Myocyte (in vitro differentiated cells): Measurements from ENCODE around the gene LPIN1. TPM values are rescaled to one million over a fixed set of nuclear protein-coding genes. Genes with fewer than 3 reads are reported as not detected.
"Not testable (repeated sequence)": the region's sequence is repeated elsewhere in the genome, so short reads cannot be mapped to it uniquely, and the experiment has no call there.

Experiments used
- DNase-seq: peaks from one replicate; pipeline ENCODE4 v3.0.0-alpha.2; 2012; ENCODE audit warnings: low read depth
- total RNA-seq: library from RNA; depleted of rRNA; stranded (reverse); fragments of >200 nt; gene quantifications from 2 replicates; pipeline ENCODE4 v1.2.3, GENCODE V29; 2014

LPIN1 gene
- total RNA-seq, 1 donor from 2014 or later: 57.4 TPM

GRCh38 chr2:11830708-11831301 lies 84.4 kb downstream of the LPIN1 start:
- DNase-seq: no peak

GRCh38 chr2:11831415-11831814 lies 85.0 kb downstream of the LPIN1 start:
- no peak for DNase-seq

GRCh38 chr2:11832531-11832930 lies 86.1 kb downstream of the LPIN1 start:
- no peak for DNase-seq

GRCh38 chr2:11833601-11834000 lies 87.2 kb downstream of the LPIN1 start:
- peak; percentile 28 for DNase-seq

GRCh38 chr2:11835403-11835802 lies 89.0 kb downstream of the LPIN1 start:
- DNase-seq: peak; percentile 9

GRCh38 chr2:11836647-11837219 lies 90.3 kb downstream of the LPIN1 start:
- no peak for DNase-seq

GRCh38 chr2:11837875-11838734 lies 91.7 kb downstream of the LPIN1 start:
- no peak for DNase-seq

- peak; percentile 36 for DNase-seq
These were observed 93.5 kb downstream of the LPIN1 start for GRCh38 chr2:11839916-11840315.

- peak; percentile 26 for DNase-seq
These were observed 95.9 kb downstream of the LPIN1 start for GRCh38 chr2:11842336-11842735.

- DNase-seq: not testable (repeated sequence)
These were observed 98.4 kb downstream of the LPIN1 start for GRCh38 chr2:11844798-11845197.

GRCh38 chr2:11847935-11848334 lies 101.5 kb downstream of the LPIN1 start:
- DNase-seq: not testable (repeated sequence)

- DNase-seq: no peak
These were observed 103.7 kb downstream of the LPIN1 start for GRCh38 chr2:11850082-11850481.

- no peak for DNase-seq
These were observed 106.2 kb downstream of the LPIN1 start for GRCh38 chr2:11852526-11853196.

- DNase-seq: no peak
These were observed 106.8 kb downstream of the LPIN1 start for GRCh38 chr2:11853197-11853588.

GRCh38 chr2:11855064-11855760 lies 108.8 kb downstream of the LPIN1 start:
- DNase-seq: peak; percentile 46

- DNase-seq: no peak
These were observed 109.7 kb downstream of the LPIN1 start for GRCh38 chr2:11856095-11856494.

GRCh38 chr2:11858883-11859282 lies 112.5 kb downstream of the LPIN1 start:
- no peak for DNase-seq

- not testable (repeated sequence) for DNase-seq
These were observed 113.5 kb downstream of the LPIN1 start for GRCh38 chr2:11859975-11860374.

- no peak for DNase-seq
These were observed 114.6 kb downstream of the LPIN1 start for GRCh38 chr2:11861044-11861443.

- DNase-seq: no peak
These were observed 115.6 kb downstream of the LPIN1 start for GRCh38 chr2:11862049-11862448.

GRCh38 chr2:11863103-11863502 lies 116.7 kb downstream of the LPIN1 start:
- DNase-seq: no peak
